Right kidney (tissue), 1 donor: Measurements from ENCODE around the gene STRN4.
"Not testable (repeated sequence)": the region's sequence is repeated elsewhere in the genome, so short reads cannot be mapped to it uniquely, and the experiment has no call there.

ENCODE experiments used
- DNase-seq: peaks from one replicate; pipeline ENCODE4 v3.0.0-alpha.2; 2016

Gene STRN4

DNA sequence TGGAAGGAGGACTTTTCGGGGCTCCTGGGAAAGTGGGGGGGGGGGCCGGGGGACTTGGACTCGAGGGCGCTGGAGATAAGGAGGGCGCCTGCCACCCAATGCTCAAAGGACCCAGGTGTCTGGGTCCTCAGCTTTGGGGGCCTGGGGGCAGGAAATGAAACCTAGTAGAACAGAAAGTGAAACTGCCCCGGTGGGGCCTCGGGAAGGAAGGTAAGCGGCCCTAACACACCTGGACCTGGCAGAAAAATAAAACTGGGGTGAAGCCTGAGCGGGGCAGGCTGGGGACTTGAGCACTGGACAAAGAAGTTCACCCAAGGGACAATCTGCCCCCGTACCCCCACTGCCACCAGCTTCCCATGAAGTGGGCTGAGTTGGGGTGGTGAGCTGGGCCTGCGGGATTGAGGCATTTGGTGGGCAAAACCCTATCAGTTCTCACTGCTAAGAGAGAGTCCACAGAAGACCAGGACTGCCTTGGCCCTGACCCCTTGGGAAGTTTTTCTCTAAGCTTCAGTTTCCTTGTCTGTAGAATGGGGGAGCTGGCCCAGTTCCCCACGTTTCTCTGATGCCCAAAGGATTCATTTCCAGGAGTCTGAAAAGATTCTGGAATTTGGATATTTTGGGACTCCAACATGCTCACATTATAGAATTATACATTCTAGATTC is 31.7 kb downstream of the STRN4 start:
- DNase-seq: peak; percentile 41

DNA sequence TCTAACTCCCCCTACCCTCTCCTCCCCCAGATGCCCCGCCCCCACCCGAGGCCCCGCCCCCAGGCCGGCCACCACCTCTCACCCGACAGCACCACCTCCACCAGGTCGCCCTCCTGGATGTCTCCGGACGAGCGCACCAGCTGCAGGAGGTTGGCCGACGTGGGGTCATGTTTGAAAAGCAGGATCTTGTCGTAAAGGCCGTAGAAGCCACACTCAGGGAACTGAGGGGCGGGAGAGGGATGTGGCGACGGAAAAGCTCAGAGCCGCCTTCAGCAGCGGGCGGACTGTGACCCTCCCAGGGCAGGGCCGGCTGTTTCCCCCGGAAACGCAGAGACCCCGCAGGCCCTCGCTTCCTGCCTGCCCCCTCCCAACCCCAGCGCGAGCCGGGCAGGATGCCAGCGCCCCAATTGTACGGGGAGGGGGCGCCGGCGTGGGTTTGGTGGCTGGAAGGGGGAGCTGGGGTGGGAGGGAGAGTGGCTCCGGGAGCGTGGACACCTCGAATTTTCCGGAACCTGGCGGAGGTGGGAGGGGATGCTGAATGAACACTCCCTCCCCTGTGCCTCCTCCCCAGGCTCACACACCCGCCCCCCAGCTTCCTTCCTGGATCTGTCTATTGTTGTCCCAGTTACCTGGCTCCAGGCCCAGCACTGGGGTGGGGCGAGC is 32.3 kb downstream of the STRN4 start:
- peak; percentile 81 for DNase-seq

DNA sequence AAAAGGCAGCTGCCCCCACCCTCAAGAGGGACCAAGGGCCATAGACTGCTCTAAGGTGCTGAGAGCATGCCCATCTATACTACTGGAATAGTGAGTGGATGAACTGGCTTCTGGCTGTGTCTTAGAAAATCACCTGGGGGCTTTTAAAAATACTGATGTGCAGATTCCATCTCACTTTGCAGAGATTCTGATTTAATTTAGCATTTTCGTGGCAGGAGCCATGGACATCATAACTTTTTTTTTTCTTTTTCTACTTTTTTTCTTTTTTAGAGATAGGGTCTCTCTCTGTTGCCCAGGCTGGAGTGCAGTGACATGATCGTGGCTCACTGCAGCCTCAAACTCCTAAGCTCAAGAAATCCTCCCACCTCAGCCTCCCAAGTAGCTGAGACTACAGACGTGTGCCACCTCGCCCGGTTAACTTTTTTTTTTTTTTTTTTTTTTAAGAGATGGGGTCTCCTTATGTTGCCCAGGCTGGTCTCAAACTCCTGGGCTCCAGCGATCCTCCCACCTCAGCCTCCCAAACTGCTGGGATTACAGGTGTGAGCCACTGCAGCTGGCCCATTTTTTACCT is 33.4 kb downstream of the STRN4 start:
- not testable (repeated sequence) for DNase-seq

DNA sequence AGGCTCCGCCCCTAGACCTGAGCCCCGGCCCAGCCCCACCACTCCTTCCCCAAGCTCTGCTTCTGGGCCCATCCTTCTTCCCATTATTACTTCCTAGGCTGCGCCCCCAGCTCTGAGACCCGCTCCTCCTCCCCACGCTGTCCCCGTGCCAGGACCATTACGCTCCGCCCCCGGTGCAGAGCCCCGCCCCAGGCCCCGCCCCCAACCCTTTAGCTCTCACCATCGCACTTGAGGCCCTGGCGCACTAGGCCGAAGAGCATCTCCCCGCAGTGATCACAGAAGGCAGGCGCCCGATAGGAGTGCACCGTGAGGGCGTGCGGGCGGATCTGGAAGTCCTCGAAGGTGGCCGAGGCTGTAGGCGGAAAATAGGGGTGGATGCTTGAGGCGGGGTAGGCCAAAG is 35.6 kb downstream of the STRN4 start:
- no peak for DNase-seq

DNA sequence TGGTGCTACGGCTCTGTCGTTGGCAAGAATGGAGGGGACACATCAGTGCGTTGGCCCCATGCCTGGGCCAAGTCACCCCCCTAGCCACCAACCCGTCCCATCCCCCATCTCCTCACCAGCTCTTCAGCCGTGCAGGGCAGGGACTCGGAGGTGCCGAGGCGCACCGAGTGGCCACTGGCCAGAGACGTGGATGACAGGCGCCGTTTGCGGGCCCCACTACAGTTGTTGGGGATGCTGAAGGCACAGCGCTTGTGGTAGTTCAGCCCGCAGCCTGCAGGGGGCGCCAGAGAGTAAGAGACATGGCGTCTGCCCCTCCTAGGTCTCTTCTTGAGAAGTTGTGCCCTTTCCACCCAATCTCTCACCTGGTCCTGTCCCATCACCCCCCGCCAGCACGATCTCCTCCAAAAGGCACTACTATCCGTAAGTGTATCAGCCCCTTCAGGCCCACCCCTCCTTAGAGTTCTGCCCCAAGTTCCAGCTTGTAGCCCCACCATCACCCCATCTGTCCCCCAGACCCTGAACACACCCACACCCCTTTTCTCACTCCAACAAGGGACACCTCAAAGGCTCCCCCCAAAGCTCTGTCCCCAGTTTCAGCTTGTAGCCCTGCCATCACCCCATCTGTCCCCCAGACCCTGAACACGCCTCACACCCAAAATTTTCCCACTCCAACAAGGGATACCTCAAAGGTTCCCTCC is 41.7 kb downstream of the STRN4 start:
- no peak for DNase-seq

DNA sequence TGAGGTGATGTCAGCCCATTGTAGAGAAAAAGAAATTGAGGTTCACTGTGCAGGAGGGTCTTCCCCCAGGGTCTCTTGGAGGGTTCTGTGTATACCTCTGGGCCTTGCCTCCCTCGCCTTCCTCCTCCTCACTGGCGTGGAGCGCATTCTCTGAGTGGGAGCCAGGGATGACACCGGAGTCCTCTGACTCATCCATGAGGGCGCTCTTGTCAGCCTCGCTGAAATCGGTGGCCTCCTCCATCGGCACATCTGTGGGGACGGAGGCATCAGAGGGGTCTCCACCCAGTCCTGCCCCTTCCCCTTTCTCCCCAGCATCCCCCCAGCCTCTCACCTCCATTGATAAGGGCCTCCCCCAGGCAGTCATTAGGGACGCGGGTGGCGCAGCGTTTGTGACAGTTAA is 45.5 kb downstream of the STRN4 start:
- DNase-seq: no peak

DNA sequence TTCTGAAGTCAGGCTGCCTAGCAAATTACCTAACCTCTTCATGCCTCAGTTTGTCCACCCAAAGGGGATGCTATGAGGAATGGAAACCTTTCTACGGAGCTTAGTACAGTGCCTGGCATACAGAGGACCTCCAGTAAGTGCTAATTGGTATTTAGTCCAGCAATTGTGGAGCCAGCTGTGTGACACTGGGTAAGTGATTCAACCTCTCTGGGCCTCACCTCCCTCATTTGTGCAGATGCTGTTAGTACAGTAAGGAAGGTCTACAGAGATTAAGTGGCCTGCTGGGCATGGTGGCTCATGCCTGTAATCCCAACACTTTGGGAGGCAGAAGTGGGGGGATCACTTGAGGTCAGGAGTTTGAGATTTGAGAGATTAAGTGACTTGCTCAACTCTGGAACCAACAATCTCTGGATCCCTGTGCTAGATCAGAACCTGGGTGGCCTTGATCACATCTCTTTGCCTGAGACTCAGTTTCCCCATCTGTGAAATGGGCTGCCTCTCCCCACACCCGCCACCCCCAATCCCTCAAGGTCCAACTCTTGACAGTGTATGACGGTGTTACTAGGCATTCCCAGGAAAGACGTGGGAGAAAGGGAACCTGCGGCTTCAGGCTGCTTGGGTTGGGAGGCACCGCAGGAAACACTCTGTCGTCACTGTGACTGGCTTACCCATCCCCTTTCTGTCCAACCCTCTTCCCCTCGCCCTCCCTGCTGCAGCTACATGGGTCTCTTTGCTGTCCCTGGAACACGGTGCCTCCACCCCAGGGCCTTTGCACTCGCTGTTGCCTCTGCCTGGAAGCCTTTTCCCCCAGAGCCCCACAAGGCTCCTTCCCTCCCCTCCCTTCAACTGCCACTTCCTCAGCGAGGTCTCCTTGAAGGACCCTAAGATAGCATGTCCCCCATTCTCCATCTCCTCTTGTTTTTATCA is 47.6 kb downstream of the STRN4 start:
- no peak for DNase-seq

DNA sequence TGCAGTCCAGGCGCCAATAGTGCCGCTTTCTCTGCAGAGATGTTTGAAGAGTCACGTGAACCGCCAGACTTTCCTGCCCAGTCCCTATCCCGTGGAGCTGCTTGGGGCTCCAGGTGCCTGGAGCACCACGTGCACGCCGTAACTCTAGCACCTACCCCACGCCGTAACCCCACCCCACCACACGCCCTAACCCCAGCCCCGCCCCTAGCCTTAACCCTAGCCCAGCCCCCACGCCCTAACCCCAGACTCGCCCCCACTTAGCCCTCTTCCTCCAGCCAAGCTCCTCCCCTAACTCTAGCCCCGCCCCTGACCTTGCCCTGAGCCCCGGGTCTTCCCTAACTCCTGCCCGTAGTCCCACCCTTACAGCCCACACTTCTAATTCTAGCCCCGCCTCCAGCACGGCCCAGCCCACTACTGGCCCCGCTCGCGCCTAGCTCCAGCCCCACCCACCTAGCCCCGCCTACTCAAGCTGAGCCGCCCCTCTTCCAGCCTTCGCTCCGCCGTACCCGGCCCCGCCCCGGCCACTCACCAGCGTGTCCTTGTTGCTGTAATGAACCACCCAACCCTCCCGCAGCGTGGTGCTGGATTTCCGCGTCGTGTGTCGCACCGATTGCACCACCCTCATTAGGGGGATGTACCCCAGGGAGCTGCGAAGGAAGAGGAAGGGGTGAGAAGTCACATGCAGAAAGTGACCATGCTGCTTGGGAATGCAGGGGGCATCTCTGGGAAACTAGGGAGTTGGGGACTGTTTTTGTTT is 48.9 kb downstream of the STRN4 start:
- peak; percentile 68 for DNase-seq

DNA sequence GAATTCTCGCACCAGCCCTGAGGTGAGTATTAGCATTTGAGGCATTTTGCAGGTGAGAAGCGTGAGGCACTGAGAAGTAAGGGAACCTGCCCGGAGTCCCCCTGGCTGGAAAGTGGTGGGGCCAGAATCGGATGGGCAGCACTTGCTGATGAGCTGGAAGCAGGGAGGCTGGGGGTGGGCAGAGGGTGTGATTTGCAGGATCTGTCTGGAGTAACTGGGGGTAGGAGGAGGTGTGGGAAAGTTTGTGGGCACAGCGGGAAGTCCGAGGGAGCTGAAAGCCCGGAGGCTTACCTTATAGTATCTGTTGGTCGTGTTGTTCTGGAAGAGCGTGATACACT is 49.4 kb downstream of the STRN4 start:
- DNase-seq: no peak

DNA sequence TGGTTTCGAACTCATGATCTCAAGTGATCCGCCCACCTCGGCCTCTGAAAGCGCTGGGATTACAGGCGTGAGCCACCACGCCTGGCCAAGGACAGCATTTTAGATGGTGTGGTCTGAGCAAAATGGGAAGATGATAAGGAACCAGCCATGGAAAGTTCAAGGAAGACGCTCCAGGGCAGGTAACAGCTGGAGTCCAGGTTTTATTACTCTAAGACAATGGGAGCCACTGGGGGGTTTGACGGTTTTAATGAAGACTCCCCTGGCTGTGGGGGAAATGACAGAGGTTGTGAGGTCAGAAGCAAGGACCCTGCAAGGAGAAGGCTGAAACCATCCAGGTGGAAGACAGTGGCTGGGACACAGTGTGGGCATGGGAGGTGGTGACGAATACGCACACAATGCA is 50.2 kb downstream of the STRN4 start:
- DNase-seq: no peak

DNA sequence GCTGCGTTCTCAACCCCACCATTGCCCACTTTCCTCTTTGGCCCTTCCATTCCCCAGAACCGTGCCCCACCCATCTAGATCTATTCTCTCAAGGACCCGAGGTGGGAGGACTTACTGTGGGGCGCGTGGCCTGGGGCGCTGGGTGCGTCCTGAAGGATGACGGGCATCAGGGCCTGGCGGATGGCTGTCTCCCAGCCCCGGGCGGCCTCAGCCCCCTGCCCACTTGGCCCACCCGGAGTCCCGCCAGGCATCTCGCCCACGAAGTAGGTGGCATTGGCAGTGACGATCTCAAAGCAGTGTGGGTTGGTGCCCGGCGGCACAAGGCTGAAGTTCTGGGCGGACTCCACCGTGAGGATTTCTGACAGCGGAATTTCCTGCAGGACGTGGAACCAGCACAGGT is 52.5 kb downstream of the STRN4 start:
- DNase-seq: no peak

DNA sequence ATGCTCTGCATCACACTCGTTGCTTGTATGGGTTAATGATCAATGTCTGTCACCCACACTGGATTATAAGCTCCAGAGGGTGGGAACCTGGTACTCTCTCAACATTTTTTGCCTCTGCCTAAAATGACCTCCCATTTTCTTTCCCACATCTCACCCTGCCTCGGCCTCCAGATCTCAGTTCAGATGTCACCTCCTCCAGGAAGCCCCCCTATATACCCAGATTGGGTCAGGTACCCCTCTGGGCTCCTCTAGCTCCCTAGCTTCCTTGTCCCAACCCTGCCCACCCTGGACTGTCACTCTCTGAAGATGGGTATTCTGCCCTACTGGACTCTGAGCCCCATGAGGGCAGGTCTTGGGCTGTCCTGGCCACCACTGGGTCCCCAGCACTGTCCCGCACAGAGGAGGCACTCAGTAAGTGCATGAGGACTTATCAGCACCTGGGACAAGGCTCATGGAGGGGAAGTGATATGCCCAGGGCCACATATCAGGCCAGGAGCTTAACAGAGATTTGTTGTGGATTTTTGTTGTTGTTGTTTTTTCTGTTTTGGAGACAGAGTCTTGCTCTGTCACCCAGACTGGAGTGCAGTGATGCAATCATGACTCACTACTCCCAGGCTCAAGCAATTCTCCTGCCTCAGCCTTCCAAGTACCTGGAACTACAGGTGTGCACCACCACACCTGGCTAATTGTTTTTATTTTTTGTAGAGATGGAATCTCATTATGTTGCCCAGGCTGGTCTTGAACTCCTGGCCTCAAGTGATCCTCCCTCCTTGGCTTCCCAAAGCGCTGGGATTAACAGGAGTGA is 53.1 kb downstream of the STRN4 start:
- no peak for DNase-seq

DNA sequence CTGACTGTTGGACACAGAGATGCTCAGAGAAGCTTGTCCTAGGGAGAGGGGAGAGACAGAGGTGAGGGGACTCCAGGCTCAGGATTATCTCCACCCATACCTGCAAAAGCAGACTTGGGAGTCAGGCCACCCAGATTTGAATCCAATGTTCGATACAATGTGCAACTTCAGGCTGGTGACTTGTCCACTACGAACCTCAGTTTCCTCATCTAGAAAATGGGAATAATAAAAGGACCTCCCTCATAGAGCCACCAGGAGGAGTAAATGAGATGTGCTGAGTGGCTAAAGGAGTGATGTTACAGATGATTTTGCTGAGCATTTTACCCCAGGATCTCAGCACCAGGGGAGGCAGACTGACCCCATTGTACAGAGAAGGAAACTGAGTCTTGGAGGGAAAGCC is 54.3 kb downstream of the STRN4 start:
- DNase-seq: no peak

DNA sequence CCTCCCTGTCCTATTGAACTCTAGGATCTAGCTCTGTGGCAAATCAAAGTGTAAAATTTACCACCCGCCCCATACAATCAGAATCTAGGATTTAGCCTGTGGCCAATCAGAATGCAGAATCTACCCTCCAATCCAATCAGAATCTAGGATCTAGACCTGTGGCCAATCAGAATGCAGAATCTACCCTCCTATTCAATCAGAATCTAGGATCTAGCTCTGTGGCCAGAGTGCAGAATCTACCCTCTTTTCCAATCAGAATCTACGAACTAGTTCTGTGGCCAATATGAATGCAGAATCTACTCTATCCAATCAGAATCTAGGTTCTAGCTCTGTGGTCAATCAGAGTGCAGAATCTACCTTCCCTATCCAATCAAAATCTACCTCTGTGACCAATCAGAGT is 55.1 kb downstream of the STRN4 start:
- no peak for DNase-seq

DNA sequence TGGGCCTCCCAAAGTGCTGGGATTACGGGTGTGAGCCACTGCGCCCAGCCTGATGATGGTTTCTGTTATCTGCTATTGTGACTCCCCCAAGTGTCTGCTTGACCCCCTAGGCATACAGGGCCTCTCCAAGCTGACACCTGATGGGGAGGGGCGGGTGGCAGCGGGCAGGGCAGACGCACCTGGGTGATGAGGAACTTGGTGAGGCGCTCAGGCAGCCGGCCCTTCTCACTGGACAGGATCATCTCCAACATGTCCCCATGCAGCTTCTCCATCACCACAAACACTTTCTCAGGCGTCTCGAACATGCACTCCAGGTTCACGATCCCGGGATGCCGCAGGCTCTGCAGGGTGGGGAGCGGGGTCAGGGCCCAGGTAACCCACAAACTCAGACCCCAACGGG is 56.9 kb downstream of the STRN4 start:
- DNase-seq: no peak

DNA sequence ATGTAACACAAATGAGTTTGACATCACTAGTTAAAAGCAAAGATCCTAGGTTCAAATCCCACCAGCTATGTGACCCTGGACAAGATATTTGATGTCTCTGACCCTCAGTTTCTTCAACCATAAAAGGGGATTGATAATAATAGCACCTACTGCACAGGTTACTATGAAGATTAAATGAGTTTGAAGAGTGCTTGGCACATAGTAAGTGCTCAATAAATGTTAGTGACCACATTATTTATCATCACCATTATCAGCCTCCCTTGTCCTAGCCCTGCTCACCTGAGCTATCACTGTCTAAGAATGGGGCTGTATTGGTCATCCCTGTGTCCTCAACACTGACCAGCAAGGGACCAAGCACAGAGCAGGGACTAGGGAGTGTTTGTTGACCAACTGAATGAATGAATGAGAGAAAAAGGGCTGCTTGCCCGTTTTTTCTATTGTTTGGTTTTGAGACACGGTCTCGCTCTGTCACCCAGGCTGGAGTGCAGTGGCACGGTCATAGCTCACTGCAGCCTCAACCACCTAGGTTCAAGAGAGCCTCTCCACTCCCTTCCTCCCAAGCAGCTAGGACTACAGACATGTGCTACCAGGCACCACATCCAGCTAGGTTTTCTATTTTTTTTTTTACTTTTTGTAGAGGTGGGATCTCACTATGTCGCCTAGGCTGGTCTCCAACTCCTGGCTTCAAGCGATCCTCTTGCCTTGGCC is 58.7 kb downstream of the STRN4 start:
- no peak for DNase-seq

DNA sequence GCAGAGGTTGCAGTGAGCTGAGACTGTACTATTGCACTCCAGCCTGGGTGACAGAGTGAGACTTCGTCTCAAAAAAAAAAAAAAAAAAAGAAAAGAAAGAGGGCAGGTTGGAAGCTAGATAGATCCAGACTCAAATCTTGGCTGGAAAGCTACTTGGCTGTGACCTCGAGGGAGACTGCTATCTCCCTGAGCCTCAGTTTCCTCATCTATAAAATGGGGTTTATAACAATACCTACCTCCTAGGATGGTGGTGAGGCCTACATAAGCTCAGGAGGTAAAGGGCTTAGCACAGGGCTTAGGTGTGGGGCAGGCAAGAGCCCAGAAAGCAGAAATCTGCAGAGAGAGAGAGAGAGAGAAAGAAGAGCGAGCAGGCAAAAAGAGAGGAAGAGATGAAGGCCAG is 61.1 kb downstream of the STRN4 start:
- no peak for DNase-seq

DNA sequence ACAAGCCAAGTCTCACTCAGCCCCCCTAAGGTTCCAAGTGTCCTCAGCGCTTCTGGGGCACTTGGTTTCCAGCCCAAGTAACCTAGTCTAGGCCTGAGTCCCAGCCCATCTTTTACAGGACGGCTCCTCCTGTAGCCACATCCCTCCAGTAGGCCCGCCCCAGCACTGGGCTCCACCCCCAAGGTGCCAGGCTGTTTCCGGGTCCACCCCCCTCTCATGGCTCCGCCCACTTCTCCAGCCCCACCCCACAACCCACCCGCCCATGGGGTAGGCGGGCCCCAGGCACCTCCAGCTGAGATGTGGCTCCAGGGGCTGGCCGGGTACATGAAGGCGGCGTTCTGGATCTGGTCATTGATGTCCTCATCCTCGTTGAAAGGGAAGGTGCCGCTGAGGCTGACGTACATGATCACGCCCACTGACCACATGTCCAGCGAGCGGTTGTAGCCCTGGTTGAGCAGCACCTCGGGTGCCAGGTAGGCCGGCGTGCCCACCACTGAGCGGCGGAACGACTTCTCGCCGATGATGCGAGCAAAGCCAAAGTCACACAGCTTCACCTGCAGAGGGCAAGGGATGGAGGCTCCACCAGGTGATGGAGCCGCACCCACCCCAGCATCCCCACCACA is 68.0 kb downstream of the STRN4 start:
- no peak for DNase-seq

DNA sequence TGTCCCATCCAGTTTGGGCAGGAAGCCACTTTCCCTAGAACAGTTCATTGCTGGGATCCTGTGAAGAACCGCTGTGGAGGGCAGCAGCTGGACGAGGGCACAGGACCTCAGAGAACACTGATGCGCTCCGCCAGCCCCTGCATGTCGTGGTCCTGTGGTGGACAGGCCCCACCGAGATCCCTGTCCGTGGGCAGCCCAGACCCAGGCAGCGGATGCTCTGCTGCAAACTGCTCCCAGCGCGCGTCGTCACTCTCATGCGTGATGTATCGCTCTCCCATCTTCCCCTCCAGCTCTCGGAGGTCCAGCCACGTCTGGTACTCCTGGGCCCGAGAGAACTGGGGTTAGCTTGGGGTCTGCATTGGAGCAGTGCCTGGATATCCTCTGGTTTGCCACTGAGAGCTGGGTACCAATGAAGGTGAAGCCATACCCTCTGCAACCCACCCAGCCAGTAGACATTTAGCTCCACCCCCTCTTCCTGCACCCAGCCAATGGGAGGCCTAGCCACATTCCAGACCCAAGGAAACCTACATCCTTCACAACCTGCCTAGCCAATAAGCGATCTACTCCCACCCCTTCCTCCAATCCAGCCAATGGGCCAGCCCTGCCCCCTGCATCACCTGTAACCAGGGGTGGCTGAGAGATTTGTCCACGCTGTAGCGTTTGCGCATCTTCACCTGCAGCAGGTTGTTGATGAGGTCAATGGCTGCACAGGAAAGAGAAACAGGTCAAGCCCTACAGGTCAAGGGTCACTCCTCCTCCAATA is 71.7 kb downstream of the STRN4 start:
- DNase-seq: no peak
